Left lung (tissue), 10 donors: ENCODE measurements around the gene NPAS2. TPM values are rescaled to one million over a fixed set of nuclear protein-coding genes. Genes with fewer than 3 reads are reported as not detected.

Experiments used
- ATAC-seq: fragments of 200-7000 bp; cut with Tn5 transposase; one replicate; pipeline ENCODE4 v1.9.1; 2020; ENCODE audit warnings: moderate library complexity
- DNase-seq, 4 donors: peaks; one replicate each; pipeline ENCODE4 v3.0.0-alpha.2; 2013 to 2020
- H3K27ac ChIP-seq, 2 donors: fragments of 200-600 bp; sonication (generic) in 1 of 2; one replicate each; pipeline versions ENCODE4 v1.5.0 to v1.8.0; 2020 to 2021
- H3K27me3 ChIP-seq, 2 donors: fragments of 200-600 bp; sonication (generic) in 1 of 2; one replicate each; pipeline versions ENCODE4 v1.5.0 to v1.8.0; 2020 to 2021
- H3K36me3 ChIP-seq, 2 donors: fragments of 200-600 bp; sonication (generic) in 1 of 2; one replicate each; pipeline versions ENCODE4 v1.5.0 to v1.8.0; 2020 to 2021
- H3K4me1 ChIP-seq, 2 donors: fragments of 200-600 bp; one replicate each; pipeline ENCODE4 v1.8.0; 2021
- H3K4me3 ChIP-seq, 2 donors: fragments of 200-600 bp; sonication (generic) in 1 of 2; one replicate each; pipeline versions ENCODE4 v1.5.0 to v1.8.0; 2020 to 2021; ENCODE audit warnings: mild to moderate bottlenecking in 1 of 2
- H3K9me3 ChIP-seq, 2 donors: fragments of 200-600 bp; sonication (generic) in 1 of 2; one replicate each; pipeline versions ENCODE4 v1.5.0 to v1.8.0; 2020 to 2021
- CTCF ChIP-seq, 2 donors: fragments of 200-600 bp; sonication (generic) in 1 of 2; IDR thresholded peaks; one replicate each; pipeline versions ENCODE4 v1.5.0 to v1.8.0; 2021; ENCODE audit warnings: antibody characterized with exemption in 2 of 2
- intact Hi-C, 2 donors: fragments of 100-400 bp; cut with DNase I; formaldehyde crosslinking; loops; one replicate each; pipeline versions ENCODE4 v1.11.2 to v1.14.2; 2022
- polyA plus RNA-seq, 6 donors: library from polyadenylated mRNA; unstranded; fragments of 120-200 nt; gene quantifications; one replicate each; pipeline ENCODE4 v1.2.1, GENCODE V29; 2013; ENCODE audit not compliant: insufficient read length in 6 of 6
- total RNA-seq, 2 donors: library from RNA; stranded (reverse); fragmentation: NEBNext Ultra II Directional; extraction: Animal tissue kit (Norgen Biotek cat#: 25700); gene quantifications; one replicate each; pipeline ENCODE4 v1.2.1, GENCODE V29; 2021
- donor health status: DM: no; HTN: yes; CAD: no.
- donor health status: DM: no; HTN: no; CAD: no.

Gene NPAS2
- total and polyA plus RNA-seq, 8 donors: 18.8 to 40.2 (median 35.0) TPM

DNA sequence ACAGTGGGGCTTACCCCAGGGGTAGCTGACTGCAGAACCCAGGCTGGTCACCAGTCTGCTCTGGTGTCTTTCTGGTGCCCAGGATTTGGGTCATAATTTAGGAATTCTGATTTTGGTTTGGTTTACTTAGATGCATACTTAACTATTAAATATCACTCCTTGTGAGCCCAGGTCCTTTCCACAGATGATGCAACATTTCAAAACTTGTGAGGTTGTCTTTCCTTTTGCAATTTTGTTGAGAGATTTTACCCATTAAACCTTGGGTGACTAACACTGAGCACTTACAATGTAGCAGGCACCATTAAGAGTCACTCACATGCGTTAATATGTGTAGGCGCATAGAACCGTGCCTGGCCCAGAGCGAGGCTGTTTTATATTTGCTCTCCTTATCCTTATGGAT, 120.3 kb downstream of the NPAS2 start:
- ATAC-seq (no peak), DNase-seq (no peak)
- no peaks in the 10 kb centered on the region for H3K27me3 ChIP-seq
- H3K4me1 ChIP-seq: no peaks in the 10 kb centered on the region
- intact Hi-C loops: no loop called here
- H3K27ac ChIP-seq: no peak overlapping the region
- no peaks in the 10 kb centered on the region for H3K9me3 ChIP-seq
- no peak for TF ChIP-seq CTCF (IDR thresholded peaks at IDR 0.05)
- H3K4me3 ChIP-seq: no peak overlapping the region
- no peaks in the 10 kb centered on the region for H3K36me3 ChIP-seq

DNA sequence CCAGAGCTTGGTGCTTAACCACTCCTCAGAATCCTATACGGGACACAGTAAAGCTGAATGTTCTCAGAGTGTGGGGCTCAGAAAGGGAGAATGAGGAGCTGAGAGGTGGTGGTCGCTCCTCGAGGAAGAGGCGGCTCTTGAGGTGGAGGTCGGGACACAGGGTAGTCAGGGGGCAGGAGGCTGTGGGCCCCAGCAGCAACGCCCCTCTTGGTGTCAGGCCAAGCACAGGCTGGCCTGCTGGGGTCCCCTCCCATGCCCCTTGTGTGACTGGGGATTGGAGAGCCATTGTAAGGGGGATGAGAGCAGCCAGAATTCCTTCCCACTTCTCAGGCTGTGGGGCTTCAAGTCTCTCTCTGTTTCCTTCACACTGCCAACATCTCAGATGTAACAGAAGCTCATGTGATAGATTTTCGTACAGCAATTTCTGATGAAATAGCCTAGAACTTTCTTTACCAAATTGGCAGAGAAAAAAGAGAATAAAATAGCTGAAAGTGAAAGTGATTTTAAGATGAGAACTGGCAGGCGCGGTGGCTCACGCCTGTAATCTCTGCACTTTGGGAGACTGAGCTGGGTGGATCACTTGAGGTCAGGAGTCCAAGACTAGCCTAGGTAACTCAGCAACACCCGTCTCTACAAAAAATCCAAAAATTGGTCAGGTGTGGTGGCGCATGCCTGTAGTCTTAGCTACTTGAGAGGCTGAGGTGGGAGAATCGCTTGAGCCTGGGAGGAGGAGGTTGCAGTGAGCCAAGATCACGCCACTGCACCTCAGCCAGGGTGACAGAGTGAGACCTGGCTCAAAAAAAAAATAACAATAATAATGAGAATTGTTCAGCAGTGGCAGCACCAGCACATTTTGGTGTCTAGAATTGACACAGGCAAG, 121.1 kb downstream of the NPAS2 start:
- H3K27ac ChIP-seq: no peak overlapping the region
- H3K4me1 ChIP-seq: no peaks in the 10 kb centered on the region
- no peaks in the 10 kb centered on the region for H3K36me3 ChIP-seq
- TF ChIP-seq CTCF (IDR thresholded peaks at IDR 0.05): no peak
- DNase-seq (no peak), ATAC-seq (no peak)
- H3K4me3 ChIP-seq: no peak overlapping the region
- no peaks in the 10 kb centered on the region for H3K27me3 ChIP-seq
- no peaks in the 10 kb centered on the region for H3K9me3 ChIP-seq
- intact Hi-C loops: no loop called here

GRCh38 chr2:100941646-100942240, 121.8 kb downstream of the NPAS2 start:
- TF ChIP-seq CTCF (IDR thresholded peaks at IDR 0.05): no peak
- Histone ChIP-seq H3K27me3 (no peaks in the 10 kb centered on the region), H3K36me3 (no peaks in the 10 kb centered on the region), H3K27ac (no peak overlapping the region), H3K9me3 (no peaks in the 10 kb centered on the region), H3K4me3 (no peak overlapping the region), H3K4me1 (no peaks in the 10 kb centered on the region)
- ATAC-seq: no peak
- intact Hi-C loops: no loop called here
- no peak for DNase-seq

- no peaks in the 10 kb centered on the region for H3K9me3 ChIP-seq
- no peaks in the 10 kb centered on the region for H3K36me3 ChIP-seq
- ATAC-seq (no peak), DNase-seq (no peak)
- no peak overlapping the region for H3K4me3 ChIP-seq
- H3K4me1 ChIP-seq: no peaks in the 10 kb centered on the region
- no peak for TF ChIP-seq CTCF (IDR thresholded peaks at IDR 0.05)
- no peak overlapping the region for H3K27ac ChIP-seq
- intact Hi-C loops: no loop called here
- no peaks in the 10 kb centered on the region for H3K27me3 ChIP-seq
Observed at GRCh38 chr2:100944617-100945432, 124.9 kb downstream of the NPAS2 start.

DNA sequence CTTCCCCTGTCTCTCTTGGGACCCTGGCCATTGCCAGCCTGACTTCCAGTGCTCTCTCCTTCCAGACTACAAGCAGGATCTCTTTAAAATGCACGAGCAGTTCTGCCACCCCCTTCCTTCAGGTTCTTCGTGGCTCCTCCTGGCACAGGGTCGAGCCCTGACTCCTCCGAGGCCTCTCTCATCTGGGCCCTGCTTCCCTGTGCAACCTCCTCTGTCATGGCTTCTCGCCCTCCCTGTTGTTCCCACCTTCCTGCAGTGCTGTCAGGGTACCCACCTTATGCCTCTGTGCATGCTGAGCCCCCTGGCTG, 125.4 kb downstream of the NPAS2 start:
- Histone ChIP-seq H3K4me3 (no peak overlapping the region), H3K27ac (no peak overlapping the region), H3K4me1 (no peaks in the 10 kb centered on the region), H3K9me3 (no peaks in the 10 kb centered on the region), H3K27me3 (no peaks in the 10 kb centered on the region), H3K36me3 (no peaks in the 10 kb centered on the region)
- DNase-seq (no peak), ATAC-seq (no peak)
- TF ChIP-seq CTCF (IDR thresholded peaks at IDR 0.05): no peak
- intact Hi-C loops: no loop called here
